Astrocyte of the spinal cord (primary cell): ENCODE results near the gene HOXA10.

Experiments
- DNase-seq: peaks from one replicate; pipeline ENCODE4 v3.0.0; 2011; ENCODE audit warnings: low read depth, low spot score
- H3K4me3 ChIP-seq: 2 replicates; pipeline ENCODE4 v1.5.1; 2011; ENCODE audit warnings: low read depth, mild to moderate bottlenecking, low read length, moderate library complexity
- CTCF ChIP-seq: IDR thresholded peaks from 2 replicates; pipeline ENCODE4 v1.5.1; 2012; ENCODE audit warnings: low read depth, mild to moderate bottlenecking, low read length, inconsistent platforms
- in situ Hi-C: cut with HindIII; loops from 2 replicates; pipeline ENCODE4 v1.10.0; 2017; ENCODE audit warnings: low sequenced_read_pairs

Gene HOXA10

DNA sequence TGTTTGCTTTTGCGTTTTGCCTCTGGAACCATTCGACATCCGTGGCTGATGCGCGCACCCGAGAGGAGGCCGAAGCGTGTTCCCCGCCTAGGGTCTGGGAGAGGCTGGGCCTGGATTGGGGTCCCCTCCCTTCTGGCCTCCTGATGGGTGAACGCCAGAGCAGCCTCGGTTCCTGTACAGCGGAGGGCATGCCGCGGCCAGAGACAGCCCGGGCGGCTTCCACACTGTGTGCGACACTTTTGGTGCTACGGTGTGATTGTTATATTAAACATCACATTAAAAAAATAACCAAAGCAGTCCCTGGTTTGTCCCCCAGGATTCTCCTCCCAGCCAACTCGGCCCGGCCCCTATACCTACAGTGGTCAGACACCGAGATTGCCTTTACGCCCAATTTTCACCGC is 14.0 kb downstream of the HOXA10 start:
- DNase-seq: no peak
- no peak for TF ChIP-seq CTCF
- in situ Hi-C loops: loop anchor here (25.0 kb wide), 1 partner anchor 773 kb away; no protein-coding TSS in a partner anchor
- peak overlapping the region; percentile 48 for H3K4me3 ChIP-seq

GRCh38 chr7:27159266-27160144 is 14.6 kb downstream of the HOXA10 start:
- no peak overlapping the region for H3K4me3 ChIP-seq
- no peak for TF ChIP-seq CTCF

GRCh38 chr7:27158436-27159265 is 15.5 kb downstream of the HOXA10 start:
- no peak for TF ChIP-seq CTCF
- DNase-seq: no peak
- H3K4me3 ChIP-seq: no peak overlapping the region
- in situ Hi-C loops: loop anchor here (25.0 kb wide), 1 partner anchor 771 kb away; no protein-coding TSS in a partner anchor

More at GRCh38 chr7:27159266-27160144, 14.6 kb downstream of the HOXA10 start:
- in situ Hi-C loops: loop anchor here (25.0 kb wide), 1 partner anchor 772 kb away; no protein-coding TSS in a partner anchor
- DNase-seq: peak; percentile 40

DNA sequence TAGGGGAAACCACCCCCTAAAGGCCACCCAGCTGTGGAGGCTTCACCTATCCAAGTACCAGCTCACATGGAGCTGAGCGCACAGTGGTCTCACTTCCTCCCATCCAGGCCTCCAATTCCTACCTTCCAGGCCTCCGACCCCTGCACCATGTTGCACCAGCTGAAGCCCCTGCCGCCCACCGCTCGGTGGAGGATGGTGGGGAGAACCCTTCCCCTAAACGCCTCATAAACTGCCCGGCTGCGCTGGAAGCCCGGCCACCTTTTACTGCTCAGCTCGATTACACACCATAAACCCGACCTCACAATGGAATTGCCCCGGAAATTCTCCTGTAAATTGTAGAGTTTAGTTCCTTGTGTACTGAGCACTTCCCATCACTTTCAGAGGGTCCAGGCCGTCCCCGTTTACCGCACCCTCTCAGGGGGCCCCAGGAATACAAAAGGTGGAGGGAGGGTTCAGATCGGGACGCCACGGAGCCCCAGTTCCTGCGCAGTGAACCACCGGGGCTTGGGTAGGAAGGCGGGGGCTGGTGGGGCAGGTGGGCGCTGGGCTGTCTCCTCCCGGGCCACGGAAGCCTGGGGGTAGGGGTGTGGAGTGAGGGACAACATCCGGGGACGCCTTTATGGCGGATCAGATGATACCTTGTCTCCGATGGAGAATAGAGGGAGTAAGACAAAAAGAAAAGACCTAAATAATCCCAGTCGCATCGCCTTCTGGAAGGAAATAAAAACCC is 16.3 kb downstream of the HOXA10 start:
- H3K4me3 ChIP-seq: no peak overlapping the region
- TF ChIP-seq CTCF: no peak
- DNase-seq: peak; percentile 7
- in situ Hi-C loops: loop anchor here (25.0 kb wide), 1 partner anchor 771 kb away; no protein-coding TSS in a partner anchor

DNA sequence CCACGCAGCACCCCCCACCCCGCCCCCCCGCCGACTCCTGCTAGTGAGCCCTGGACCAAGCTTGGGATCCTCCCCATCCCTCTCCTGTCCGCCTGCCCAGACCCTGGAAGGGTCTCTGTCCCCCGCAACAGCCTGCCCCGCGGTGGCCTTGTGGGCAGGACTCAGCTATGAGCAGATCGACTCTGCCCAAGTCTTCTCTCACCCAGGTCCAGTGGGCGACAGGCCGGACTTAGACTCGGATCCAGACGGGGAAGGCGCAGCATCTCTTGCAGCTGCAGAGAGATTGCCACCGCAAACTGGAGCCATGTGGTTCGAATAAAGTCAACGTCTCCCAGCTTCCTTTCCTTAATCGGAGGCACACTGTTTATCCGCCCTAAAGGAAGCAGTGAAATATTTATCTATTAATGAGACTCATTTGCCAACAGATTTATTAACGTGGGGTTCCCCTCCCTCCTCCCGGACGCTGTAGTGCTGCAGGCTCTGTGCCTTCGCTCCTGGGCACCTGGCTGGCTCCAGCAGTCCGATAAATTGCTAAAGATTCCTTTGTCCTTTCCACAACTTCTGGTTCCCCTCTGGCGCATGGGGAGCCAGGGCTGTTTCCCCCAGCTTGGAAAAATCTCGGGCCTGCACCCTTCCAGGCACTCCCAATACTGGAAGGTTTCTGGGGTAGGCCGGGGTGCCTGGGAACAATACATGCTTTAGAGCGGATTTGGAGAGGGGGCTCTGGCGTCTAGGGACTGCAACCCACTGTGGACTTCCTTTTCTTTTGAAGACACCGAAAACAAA is 17.0 kb downstream of the HOXA10 start:
- TF ChIP-seq CTCF: no peak
- peak; percentile 46 for DNase-seq
- in situ Hi-C loops: loop anchor here (25.0 kb wide), 1 partner anchor 770 kb away; no protein-coding TSS in a partner anchor
- H3K4me3 ChIP-seq: peak overlapping the region; percentile 55
